ENCODE data around the gene PDE6G.

DNA sequence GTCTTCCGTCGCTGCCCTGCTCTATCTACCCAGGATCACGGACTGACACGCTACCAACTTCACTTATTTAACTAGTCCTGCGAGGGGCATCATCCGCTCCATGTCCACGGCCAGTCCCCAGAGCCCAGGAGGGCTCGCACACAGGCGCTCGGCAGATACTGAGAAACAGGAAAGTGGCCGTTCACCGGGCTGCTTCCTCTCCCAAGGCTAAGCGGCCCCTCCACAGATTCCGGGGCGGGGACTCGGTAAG is 9.7 kb upstream of the PDE6G start:
- TF ChIP-seq, protein P1, sequence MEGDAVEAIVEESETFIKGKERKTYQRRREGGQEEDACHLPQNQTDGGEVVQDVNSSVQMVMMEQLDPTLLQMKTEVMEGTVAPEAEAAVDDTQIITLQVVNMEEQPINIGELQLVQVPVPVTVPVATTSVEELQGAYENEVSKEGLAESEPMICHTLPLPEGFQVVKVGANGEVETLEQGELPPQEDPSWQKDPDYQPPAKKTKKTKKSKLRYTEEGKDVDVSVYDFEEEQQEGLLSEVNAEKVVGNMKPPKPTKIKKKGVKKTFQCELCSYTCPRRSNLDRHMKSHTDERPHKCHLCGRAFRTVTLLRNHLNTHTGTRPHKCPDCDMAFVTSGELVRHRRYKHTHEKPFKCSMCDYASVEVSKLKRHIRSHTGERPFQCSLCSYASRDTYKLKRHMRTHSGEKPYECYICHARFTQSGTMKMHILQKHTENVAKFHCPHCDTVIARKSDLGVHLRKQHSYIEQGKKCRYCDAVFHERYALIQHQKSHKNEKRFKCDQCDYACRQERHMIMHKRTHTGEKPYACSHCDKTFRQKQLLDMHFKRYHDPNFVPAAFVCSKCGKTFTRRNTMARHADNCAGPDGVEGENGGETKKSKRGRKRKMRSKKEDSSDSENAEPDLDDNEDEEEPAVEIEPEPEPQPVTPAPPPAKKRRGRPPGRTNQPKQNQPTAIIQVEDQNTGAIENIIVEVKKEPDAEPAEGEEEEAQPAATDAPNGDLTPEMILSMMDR (tag by site-specific recombination; IDR thresholded peaks at IDR 0.05) = no peak
- no peak for TF ChIP-seq TCF7L2 (IDR thresholded peaks at IDR 0.05; ENCODE audit: borderline replicate concordance, low read depth, low read length)
- no peak; the same call in 1 of the 2 replicates for TF ChIP-seq ZNF501 (tag by site-specific recombination; IDR thresholded peaks at IDR 0.05)
